ENCODE data around the gene DIDO1. TPM values are rescaled to one million over a fixed set of nuclear protein-coding genes. Genes with fewer than 3 reads are reported as not detected.
A peak's percentile ranks its signal among the peaks of the same experiment; 100 is the strongest.

The DIDO1 gene
- total RNA-seq, 4 donors from 2014 or later, result 67.7 to 92.9 (median 72.2) TPM

- WGBS, 2 donors, result 85 to 88% methylated on average over 8 of the region's 8 CpGs
- intact Hi-C loops (cut with DNase I), result no loop called here
- Histone ChIP-seq H3K9me3 (no peaks in the 10 kb centered on the region), H3K36me3 (peaks cover 0 to 3% of the 10 kb centered on the region in 2 donors), H3K4me3 (replicated peaks in 1 of 3) (no peak overlapping the region), H3K4me1 (no peaks in the 10 kb centered on the region), H3K27ac (no peak overlapping the region), H3K27me3 (no peaks in the 10 kb centered on the region)
- TF ChIP-seq POLR2A (IDR thresholded peaks at IDR 0.05) (no peak), CTCF (IDR thresholded peaks at IDR 0.05) (no peak)
- DNase-seq, result no peak
Observed at GRCh38 chr20:62839261-62839660, 87.0 kb downstream of the DIDO1 start.

DNA sequence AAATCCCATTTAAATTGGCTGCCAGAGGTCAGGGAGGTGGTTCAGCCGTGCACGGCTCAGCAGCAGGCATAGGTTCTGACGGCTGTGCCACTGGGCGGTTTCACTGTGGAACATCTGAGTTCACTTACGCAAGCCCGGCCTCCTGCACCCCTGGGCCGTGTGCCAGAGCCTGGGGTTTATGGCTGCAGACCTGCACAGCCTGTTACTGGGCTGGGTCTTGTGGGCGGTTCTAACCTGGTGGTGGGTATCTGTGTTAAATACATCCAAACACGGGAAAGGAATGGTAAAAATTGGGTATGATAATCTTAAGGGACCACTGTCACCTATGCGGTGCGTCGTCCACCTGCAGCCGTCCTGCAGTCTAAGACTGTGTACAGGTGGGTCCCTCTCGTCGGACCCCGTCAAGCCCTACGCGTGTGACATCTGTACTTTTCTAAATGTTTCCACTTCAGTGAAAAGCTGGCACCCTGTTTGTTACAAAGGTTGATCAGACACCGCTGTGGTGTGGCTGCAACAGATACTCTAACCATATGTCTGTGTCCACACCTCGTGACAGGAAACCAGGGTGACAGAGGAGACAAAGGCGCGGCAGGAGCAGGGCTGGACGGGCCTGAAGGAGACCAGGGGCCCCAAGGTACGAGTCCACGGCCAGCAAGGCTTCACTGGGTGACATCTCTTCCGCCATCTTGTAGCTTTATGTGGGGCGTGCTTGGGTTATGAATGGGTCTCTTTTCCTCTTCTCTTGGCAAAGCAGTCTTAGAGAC, 88.0 kb downstream of the DIDO1 start:
- no peak overlapping the region for H3K4me3 ChIP-seq (replicated peaks in 1 of 3)
- H3K36me3 ChIP-seq, result peaks cover 0 to 3% of the 10 kb centered on the region in 2 donors
- TF ChIP-seq POLR2A (IDR thresholded peaks at IDR 0.05) (no peak), CTCF (IDR thresholded peaks at IDR 0.05) (no peak)
- 83 to 86% methylated on average over 27 of the region's 27 CpGs for WGBS, 2 donors
- no peaks in the 10 kb centered on the region for H3K27me3 ChIP-seq
- peaks cover under 1 to 3% of the 10 kb centered on the region in 2 donors for H3K4me1 ChIP-seq
- H3K27ac ChIP-seq, result no peak overlapping the region
- peak in 1 of 2 donors; percentile 48 for DNase-seq
- H3K9me3 ChIP-seq, result no peaks in the 10 kb centered on the region
- intact Hi-C loops (cut with DNase I), result no loop called here

DNA sequence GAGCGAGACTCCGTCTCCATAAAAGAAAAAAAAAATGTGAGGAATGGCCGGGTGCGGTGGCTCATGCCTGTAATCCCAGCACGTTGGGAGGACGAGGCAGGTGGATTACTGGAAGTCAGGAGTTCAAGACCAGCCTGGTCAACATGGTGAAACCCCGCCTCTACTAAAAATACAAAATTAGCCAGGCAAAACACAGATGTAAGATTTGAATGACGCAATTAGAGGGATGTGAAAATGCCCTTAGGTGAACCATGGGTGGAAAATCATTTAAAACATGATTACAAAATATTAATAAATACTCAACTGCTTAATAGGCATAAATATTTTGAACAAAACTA, 88.5 kb downstream of the DIDO1 start:
- DNase-seq, result no peak
- peaks cover 0 to 3% of the 10 kb centered on the region in 2 donors for H3K36me3 ChIP-seq
- no peaks in the 10 kb centered on the region for H3K9me3 ChIP-seq
- peaks cover 6 to 8% of the 10 kb centered on the region in 2 donors for H3K4me1 ChIP-seq
- intact Hi-C loops (cut with DNase I), result no loop called here
- WGBS, 2 donors, result 90 to 91% methylated on average over 8 of the region's 8 CpGs
- no peak overlapping the region for H3K27ac ChIP-seq
- H3K27me3 ChIP-seq, result no peaks in the 10 kb centered on the region
- no peak overlapping the region for H3K4me3 ChIP-seq (replicated peaks in 1 of 3)
- no peak for TF ChIP-seq CTCF (IDR thresholded peaks at IDR 0.05)
- no peak for TF ChIP-seq POLR2A (IDR thresholded peaks at IDR 0.05)

- Histone ChIP-seq H3K27ac (no peak overlapping the region), H3K36me3 (peaks cover 0 to 3% of the 10 kb centered on the region in 2 donors), H3K4me3 (replicated peaks in 1 of 3) (no peak overlapping the region), H3K4me1 (peaks cover 14 to 16% of the 10 kb centered on the region in 2 donors), H3K9me3 (no peaks in the 10 kb centered on the region), H3K27me3 (no peaks in the 10 kb centered on the region)
- 93 to 94% methylated on average over 12 to 19 of the region's 19 CpGs for WGBS, 2 donors
- no peak for DNase-seq
- TF ChIP-seq CTCF (IDR thresholded peaks at IDR 0.05) (no peak), POLR2A (IDR thresholded peaks at IDR 0.05) (no peak)
- intact Hi-C loops (cut with DNase I), result no loop called here
Observed at GRCh38 chr20:62836967-62837490, 89.3 kb downstream of the DIDO1 start.
